SW 1271 (cell line): Measurements from ENCODE around the gene UFSP1.

ENCODE experiments used
- DNase-seq, 2 experiments: peaks; one replicate each; lab custom pipeline; 2025; lab: John Stamatoyannopoulos, UW

UFSP1 gene

DNA sequence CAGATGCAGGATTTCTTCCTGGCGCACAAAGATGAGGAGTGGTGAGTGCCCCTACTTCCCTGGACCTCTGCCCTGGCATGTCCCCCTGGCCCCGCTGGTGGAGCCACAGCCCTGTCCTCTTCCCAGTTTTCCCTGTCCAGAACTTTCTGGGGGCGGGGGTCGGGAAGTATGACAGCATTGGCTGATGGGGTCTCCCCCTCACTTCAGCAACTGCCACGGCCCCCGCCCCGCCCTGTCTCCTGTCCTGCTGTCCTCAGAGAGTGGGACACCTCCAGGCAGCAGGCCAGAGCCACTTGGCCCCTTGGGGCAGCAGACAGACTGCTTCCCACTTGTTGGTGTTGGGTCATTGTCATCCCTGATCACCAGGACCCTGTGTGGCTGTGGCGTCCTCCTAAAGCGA is 7.3 kb downstream of the UFSP1 start:
- no peak for DNase-seq

DNA sequence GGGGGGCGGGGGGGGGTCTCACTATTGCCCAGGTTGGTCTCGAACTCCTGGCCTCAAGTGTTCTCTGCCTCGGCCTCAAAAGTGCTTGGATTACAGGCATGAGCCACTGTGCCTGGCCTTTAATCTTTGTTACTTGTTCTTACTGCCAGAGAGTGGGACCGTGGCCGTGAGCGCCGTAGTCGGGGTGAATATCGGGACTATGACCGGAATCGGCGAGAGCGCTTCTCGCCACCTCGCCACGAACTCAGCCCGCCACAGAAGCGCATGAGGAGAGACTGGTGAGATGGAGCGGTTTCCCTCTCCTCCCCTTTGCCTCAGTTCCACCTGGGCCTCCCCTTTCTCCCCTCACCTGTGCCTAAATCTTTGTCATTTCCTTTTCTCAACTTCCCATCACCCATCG is 8.4 kb downstream of the UFSP1 start:
- no peak for DNase-seq

DNA sequence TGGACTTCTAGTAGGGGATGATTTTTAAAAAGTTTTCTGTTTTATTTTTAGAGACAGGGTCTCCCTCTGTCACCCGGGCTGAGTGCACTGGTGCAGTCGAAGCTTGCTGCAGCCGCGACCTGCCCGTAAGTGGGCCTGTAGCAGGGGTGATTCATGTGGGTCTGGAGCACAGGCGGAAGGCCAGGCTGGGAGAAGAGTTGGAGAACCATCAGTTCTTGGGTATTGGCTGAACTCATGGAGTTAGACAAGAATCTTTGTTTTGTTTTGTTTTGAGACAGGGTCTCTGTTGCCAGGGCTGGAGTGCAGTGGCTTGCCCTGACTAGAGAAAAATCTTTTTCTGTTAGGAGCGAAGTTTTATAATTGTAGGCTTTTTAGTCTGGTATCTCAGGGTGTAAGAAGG is 8.9 kb downstream of the UFSP1 start:
- DNase-seq, result no peak

DNA sequence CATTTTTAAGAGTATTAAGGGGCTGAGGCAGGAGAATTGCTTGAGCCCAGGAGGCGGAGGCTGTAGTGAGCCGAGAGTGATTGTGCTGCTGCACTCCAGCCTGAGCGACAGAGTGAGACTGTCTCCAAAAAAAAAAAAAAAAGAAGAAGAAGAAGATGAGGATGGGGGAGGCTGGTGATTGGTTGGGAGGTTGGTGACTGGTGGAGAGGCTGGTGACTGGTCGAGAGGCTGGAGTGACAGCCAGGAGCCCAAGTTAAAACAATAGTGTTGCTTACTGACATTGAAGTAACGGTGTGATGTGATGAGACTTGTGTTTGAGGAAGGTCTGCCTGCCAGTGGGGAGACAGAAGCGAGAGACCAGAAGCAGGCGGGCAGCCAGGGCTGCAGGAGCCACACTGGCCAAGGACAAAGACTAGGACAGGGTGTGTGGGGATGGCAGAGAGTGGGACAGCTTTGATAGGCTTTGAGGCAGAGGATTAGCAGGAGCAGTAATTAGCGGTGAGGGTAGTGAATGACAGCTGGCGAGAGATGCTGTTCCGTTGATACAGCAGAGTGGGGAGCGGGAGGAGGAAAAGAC is 9.7 kb downstream of the UFSP1 start:
- no peak for DNase-seq

GRCh38 chr7:100878685-100879084 is 10.8 kb downstream of the UFSP1 start:
- DNase-seq, result no peak

DNA sequence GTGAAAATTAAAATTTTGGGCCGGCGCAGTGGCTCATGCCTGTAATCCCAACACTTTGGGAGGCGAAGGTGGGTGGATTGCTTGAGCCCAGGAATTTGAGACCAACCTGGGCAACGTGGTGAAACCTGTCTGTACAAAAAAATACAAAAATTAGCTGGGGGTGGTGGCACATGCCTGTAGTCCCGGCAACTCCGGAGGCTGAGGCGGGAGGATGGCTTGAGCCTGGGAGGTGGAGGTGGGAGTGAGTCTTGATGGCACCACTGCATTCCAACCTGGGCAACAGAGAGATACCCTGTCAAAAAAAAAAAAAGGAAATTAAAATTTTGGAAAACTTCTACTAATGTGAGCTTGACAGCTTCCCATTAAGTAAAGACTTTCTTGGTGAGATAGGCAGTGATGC is 11.5 kb downstream of the UFSP1 start:
- DNase-seq, result no peak

- no peak for DNase-seq
Measured at GRCh38 chr7:100875356-100875751, 14.2 kb downstream of the UFSP1 start.

DNA sequence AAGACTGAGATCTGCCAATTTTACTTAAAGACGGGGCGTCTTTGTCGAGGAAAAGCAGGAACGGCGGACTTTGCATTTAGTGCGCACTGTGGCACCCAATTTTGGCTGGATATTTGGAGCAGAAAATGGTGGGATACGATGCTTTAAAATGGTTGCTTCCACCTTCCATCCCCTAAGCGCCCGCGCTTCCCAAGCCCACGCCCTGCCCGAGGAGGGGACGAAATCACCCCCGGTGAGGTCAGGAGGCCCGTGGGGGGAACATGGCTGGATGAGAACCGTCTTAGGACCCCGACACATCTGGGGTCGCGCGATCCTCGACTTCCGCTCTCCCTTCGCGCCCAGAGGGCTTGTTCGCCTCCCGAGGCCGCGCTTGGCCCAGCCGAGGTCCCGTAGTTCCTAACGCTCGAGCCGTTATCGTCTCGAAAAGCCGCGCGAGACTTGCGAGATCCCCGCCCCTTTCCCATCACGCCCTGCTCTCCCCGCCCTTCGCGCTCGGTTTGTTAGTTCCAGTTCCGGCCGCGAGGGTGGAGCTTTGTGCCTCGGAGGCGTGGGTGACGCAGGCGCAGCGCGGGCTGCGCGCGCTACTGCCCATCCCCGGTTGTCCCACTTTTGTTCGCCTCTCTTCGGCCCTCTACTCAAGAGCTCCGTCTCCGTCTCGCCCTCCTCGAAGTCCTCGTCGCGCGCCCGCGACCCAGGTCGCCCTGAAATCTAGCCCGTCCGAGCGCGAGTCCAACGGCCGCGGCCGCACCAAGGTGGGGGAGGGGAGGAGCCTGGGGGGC is 14.7 kb downstream of the UFSP1 start, which contains the start of gene SRRT:
SRRT (plus strand) TSS at position 527 of the 779 bp plus-strand sequence. CDS start 488 bp downstream, outside the sequence.
- peak; percentile 95 to 97 for DNase-seq

DNA sequence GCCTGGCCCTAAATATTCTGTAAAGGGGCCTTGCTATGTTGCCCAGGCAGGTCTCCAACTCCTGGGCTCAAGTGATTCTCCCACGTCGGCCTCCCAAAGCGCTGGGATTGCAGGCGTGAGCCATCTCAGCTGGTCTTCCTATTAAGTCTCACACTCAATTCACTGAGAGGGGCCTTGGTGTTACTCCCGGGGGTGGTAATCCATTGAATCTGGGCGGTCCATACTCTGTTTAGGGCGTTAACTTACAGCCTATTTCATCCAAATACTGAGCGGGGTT is 15.3 kb downstream of the UFSP1 start:
- no peak for DNase-seq

- no peak for DNase-seq
Measured at GRCh38 chr7:100873599-100874299, 15.8 kb downstream of the UFSP1 start.

GRCh38 chr7:100867776-100868485 is 21.6 kb downstream of the UFSP1 start:
- DNase-seq, result no peak

DNA sequence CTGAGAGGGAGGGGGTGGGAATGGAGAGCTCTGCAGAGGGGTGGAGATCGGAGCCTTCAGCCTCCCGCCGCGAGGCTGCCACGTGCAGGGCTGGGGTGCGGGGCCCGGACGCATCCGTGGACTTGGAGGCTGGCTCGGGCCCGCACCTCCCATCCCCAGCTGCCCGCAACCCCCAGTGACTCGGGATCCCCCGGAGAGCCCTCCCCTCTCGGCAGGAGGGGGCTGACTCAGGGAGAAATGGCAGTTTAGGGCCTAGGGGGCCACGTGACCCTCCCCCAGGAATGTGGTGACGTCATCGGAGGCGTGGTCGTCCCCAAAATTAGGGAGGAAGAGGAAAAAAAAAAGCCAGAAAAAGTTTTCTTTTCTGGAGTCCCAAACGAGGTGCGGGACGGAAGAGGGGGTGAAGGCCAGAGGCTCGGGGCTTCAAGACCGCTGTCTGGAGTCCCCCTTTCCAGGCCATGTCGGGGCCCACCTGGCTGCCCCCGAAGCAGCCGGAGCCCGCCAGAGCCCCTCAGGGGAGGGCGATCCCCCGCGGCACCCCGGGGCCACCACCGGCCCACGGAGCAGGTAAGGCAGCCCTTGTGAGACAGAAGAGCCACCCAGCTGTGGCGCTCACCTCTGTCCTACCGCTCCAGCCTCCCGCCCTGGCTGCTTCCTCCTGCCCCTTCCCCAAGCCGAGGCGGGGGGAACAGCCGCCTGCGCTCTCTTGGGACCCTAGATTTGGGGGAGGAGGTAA is 22.3 kb downstream of the UFSP1 start, which contains the start of gene TRIP6:
TRIP6 (plus strand) TSS at position 348 of the 736 bp plus-strand sequence; CDS start at position 459, 111 bp downstream.
- peak; percentile 73 to 77 for DNase-seq

GRCh38 chr7:100866729-100867039 is 22.8 kb downstream of the UFSP1 start:
- no peak for DNase-seq

DNA sequence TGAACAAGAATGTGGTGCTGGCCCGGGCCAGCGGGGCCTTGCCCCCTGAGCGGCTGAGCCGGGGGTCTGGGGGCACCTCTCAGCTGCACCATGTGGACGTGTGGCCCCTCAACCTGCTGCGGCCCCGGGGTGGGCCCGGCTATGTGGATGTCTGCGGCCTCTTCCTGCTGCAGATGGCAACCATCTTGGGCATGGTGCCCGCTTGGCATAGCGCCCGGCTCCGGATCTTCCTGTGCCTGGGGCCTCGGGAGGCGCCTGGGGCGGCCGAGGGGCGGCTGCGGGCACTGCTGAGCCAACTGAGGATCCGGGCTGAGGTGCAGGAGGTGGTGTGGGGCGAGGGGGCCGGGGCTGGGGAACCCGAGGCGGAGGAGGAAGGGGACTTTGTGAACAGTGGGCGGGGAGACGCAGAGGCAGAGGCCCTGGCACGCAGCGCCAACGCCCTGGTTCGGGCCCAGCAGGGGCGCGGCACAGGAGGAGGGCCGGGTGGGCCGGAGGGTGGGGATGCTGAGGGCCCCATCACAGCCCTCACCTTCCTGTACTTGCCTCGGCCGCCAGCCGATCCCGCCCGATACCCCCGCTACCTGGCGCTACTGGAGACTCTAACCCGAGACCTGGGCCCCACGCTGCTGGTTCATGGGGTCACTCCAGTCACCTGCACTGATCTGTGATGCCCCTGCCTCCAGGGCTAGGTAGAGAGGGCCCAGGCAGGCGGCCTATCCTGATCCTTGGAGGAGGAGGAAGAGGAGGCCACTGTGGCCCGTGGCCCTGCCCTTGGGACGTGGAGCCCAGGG is 23.4 kb downstream of the UFSP1 start:
- DNase-seq, result no peak

GRCh38 chr7:100865372-100865911 is 24.1 kb downstream of the UFSP1 start:
- DNase-seq, result no peak

GRCh38 chr7:100864263-100864845 is 25.2 kb downstream of the UFSP1 start:
- DNase-seq, result no peak

DNA sequence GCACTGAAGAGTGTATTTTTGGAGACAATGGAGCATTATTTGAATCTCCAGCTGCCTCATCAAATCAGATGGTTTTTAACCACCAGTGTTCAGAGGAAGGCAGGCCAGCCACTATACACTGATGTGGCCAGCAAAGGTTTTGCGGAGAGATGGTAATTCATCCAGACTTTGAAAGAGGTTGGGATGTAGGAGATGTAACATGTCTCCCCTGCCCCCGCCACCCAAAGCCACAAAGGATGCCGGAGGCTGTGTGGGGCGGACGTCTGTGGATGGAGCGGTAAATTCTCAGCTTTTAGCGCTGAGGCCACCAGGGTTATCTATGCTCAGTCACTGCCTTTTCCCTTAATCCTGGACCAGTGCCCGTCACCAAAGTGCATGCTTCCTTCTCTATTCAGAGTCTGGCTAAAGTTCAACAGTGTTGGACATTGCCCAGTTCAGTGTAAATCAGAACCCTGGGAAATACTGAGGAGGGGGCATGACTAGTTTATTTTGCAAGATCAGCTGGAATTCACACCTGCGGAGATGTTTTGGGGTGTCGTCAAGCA is 26.0 kb downstream of the UFSP1 start:
- DNase-seq, result no peak

GRCh38 chr7:100861616-100861985 is 27.9 kb downstream of the UFSP1 start:
- no peak for DNase-seq

DNA sequence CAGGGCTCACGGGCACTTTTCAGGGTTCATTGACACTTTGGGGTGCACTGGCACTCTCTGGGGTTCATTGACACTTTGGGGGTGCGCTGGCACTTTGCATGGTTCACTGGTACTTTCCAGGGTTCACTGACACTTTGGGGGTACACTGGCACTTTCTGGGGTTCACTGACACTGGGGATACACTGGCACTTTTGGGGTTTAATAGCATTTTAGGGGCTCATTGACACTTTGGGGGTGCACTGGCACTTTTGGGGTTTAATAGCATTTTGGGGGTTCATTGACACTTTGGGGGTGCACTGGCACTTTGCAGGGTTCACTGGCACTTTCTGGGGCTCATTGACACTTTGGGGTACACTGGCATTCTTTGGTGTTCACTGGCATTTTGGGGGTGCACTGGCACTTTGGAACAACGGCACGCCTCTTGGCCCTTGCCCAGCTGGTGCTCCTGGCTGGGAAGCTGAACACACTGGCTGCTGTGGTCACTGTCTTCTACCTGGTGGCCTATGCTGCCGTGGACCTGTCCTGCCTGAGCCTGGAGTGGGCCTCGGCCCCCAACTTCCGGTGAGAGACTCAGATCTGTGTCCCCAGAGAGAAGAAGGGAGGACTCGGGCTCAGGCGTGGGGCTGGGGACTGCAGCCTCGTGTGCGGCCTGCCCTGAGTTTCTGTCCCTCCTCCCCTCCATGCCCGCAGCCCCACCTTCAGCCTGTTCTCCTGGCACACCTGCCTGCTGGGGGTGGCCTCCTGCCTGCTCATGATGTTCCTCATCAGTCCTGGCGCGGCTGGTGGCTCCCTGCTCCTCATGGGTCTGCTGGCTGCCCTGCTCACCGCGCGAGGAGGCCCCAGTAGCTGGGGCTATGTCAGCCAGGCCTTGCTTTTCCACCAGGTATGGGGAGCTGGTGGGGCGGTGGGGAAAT is 28.6 kb downstream of the UFSP1 start:
- DNase-seq, result no peak
